DMS79 treated with DMSO at 0.1 percent for 48 hours (cell line): ENCODE results near the gene MEOX2.

Experiments used
- DNase-seq: peaks from one replicate; lab custom pipeline; 2025; lab: John Stamatoyannopoulos, UW

Gene MEOX2

GRCh38 chr7:15610503-15610902 lies 76.0 kb downstream of the MEOX2 start:
- no peak for DNase-seq

GRCh38 chr7:15609287-15609686 lies 77.2 kb downstream of the MEOX2 start:
- DNase-seq, result no peak

- DNase-seq, result no peak
These were observed 78.8 kb downstream of the MEOX2 start for GRCh38 chr7:15607529-15608210.

GRCh38 chr7:15606561-15606960 lies 79.9 kb downstream of the MEOX2 start:
- DNase-seq, result no peak

- no peak for DNase-seq
These were observed 82.3 kb downstream of the MEOX2 start for GRCh38 chr7:15604166-15604565.

- no peak for DNase-seq
These were observed 83.4 kb downstream of the MEOX2 start for GRCh38 chr7:15603124-15603523.

GRCh38 chr7:15602236-15602635 lies 84.2 kb downstream of the MEOX2 start:
- no peak for DNase-seq

- no peak for DNase-seq
These were observed 85.3 kb downstream of the MEOX2 start for GRCh38 chr7:15601175-15601574.

GRCh38 chr7:15600298-15600697 lies 86.2 kb downstream of the MEOX2 start:
- no peak for DNase-seq

- DNase-seq, result no peak
These were observed 92.0 kb downstream of the MEOX2 start for GRCh38 chr7:15594461-15594860.

- no peak for DNase-seq
These were observed 93.1 kb downstream of the MEOX2 start for GRCh38 chr7:15593382-15593781.

GRCh38 chr7:15586266-15586665 lies 100.2 kb downstream of the MEOX2 start:
- DNase-seq, result no peak

GRCh38 chr7:15584575-15584974 lies 101.9 kb downstream of the MEOX2 start:
- DNase-seq, result no peak

GRCh38 chr7:15582773-15583172 lies 103.7 kb downstream of the MEOX2 start:
- DNase-seq, result no peak

GRCh38 chr7:15581352-15581951 lies 105.0 kb downstream of the MEOX2 start:
- no peak for DNase-seq

GRCh38 chr7:15580604-15581351 lies 105.7 kb downstream of the MEOX2 start:
- DNase-seq, result no peak

- DNase-seq, result no peak
These were observed 108.9 kb downstream of the MEOX2 start for GRCh38 chr7:15577600-15577999.

- DNase-seq, result no peak
These were observed 115.1 kb downstream of the MEOX2 start for GRCh38 chr7:15571301-15571878.

- DNase-seq, result no peak
These were observed 118.8 kb downstream of the MEOX2 start for GRCh38 chr7:15567652-15568051.

- no peak for DNase-seq
These were observed 119.4 kb downstream of the MEOX2 start for GRCh38 chr7:15567036-15567435.

GRCh38 chr7:15566476-15566875 lies 120.0 kb downstream of the MEOX2 start:
- no peak for DNase-seq

- DNase-seq, result no peak
These were observed 124.6 kb downstream of the MEOX2 start, which contains the start of gene AGMO for GRCh38 chr7:15561835-15562234. TSS of gene AGMO (minus strand) at chr7:15562015.
